K562 (cell line): ENCODE data around the gene COL9A3. TPM values are rescaled to one million over a fixed set of nuclear protein-coding genes. Genes with fewer than 3 reads are reported as not detected.
A peak's percentile ranks its signal among the peaks of the same experiment; 100 is the strongest.

Experiments used
- CBFB ChIP-seq: sonication (generic); formaldehyde crosslinking; IDR thresholded peaks from 2 replicates; pipeline ENCODE4 v1.4.0; 2020; ENCODE audit warnings: mild to moderate bottlenecking, missing genetic modification reagents
- CBX3 ChIP-seq, 2 experiments: IDR thresholded peaks; 1 replicate in 1 of 2; 2 replicates in 1 of 2; pipeline ENCODE4 v1.6.1; 2012; ENCODE audit warnings: inconsistent platforms in 2 of 2, low read length in 2 of 2, borderline replicate concordance in 1 of 2, control low read depth in 1 of 2
- CREB3 ChIP-seq: fragments of 450-650 bp; conservative IDR thresholded peaks from 2 replicates; pipeline ENCODE4 v1.6.1; 2016; ENCODE audit warnings: missing genetic modification characterization, low read depth, mild to moderate bottlenecking, missing compliant biosample characterization, moderate library complexity
- HBP1 ChIP-seq: fragments of 450-650 bp; formaldehyde crosslinking; IDR thresholded peaks from 2 replicates; pipeline ENCODE4 v1.4.0; 2022; ENCODE audit warnings: missing genetic modification characterization
- KAT7 ChIP-seq: sonication (generic); formaldehyde crosslinking; IDR thresholded peaks from 2 replicates; pipeline ENCODE4 v1.8.0; 2022; ENCODE audit warnings: missing genetic modification reagents, mild to moderate bottlenecking, borderline replicate concordance
- KLF6 ChIP-seq: fragments of 250-450 bp; sonication (Bioruptor Pico); IDR thresholded peaks from 2 replicates; pipeline ENCODE4 v1.4.0; 2020; ENCODE audit warnings: mild to moderate bottlenecking, moderate library complexity, borderline replicate concordance
- NCOA4 ChIP-seq: fragments of 450-650 bp; IDR thresholded peaks from 2 replicates; pipeline ENCODE4 v1.6.1; 2018; ENCODE audit warnings: mild to moderate bottlenecking; ENCODE audit not compliant: partially characterized antibody
- PRDM10 ChIP-seq: fragments of 450-650 bp; IDR thresholded peaks from 2 replicates; pipeline ENCODE4 v1.6.1; 2018; ENCODE audit not compliant: partially characterized antibody
- SRSF1 ChIP-seq: fragments of 200-400 bp; formaldehyde crosslinking; IDR thresholded peaks from 2 replicates; pipeline ENCODE4 v1.6.1; 2017; ENCODE audit warnings: mild to moderate bottlenecking, low read depth, low read length, moderate library complexity
- SRSF7 ChIP-seq: fragments of 200-400 bp; formaldehyde crosslinking; optimal IDR thresholded peaks from 2 replicates; pipeline ENCODE3; 2017; ENCODE audit warnings: mild to moderate bottlenecking, low read depth, low read length
- TAF15 ChIP-seq: fragments of 200-400 bp; formaldehyde crosslinking; IDR thresholded peaks from 2 replicates; pipeline ENCODE4 v1.6.1; 2017; ENCODE audit warnings: mild to moderate bottlenecking, low read depth, low read length, moderate library complexity
- ZNF174 ChIP-seq: fragments of 250-450 bp; sonication (Bioruptor Pico); IDR thresholded peaks from 2 replicates; pipeline ENCODE4 v1.4.0; 2020; ENCODE audit warnings: mild to moderate bottlenecking
- ZNF408 ChIP-seq: fragments of 250-450 bp; sonication (Bioruptor Pico); IDR thresholded peaks from 2 replicates; pipeline ENCODE4 v1.4.0; 2020; ENCODE audit warnings: low read depth, mild to moderate bottlenecking, moderate library complexity
- polyA plus RNA-seq, 8 experiments: library from polyadenylated mRNA; depleted of rRNA in 4 of 8; stranded (reverse) in 5 of 8; unstranded in 3 of 8; fragments of >200 nt; fragmentation: Nextera tagmentation in 2 of 8; fragmentation: Illumina TruSeq in 1 of 8; extraction: Ambion mirVana in 2 of 8; extraction: Trizol in 1 of 8; gene quantifications; 2 replicates each; pipeline versions ENCODE4 v1.2.1 to v1.2.3, GENCODE V29; 2011 to 2014; ENCODE audit warnings: inconsistent platforms in 1 of 8, missing spikeins in 1 of 8
- total RNA-seq, 7 experiments: library from RNA; depleted of rRNA in 6 of 7; stranded (reverse); fragments of >200 nt in 6 of 7; fragmentation: Illumina TruSeq in 2 of 7; extraction: Trizol in 2 of 7; gene quantifications; 2 replicates each; pipeline versions ENCODE4 v1.2.1 to v1.2.3, GENCODE V29; 2011 to 2021; ENCODE audit warnings: low replicate concordance in 1 of 7

The COL9A3 gene
- total and polyA plus RNA-seq, 9 of the 15 experiments (the other 6 are each of a cell fraction or from before 2014, with no cell fraction given), result 0.14 to 3.6 (median 0.88) TPM; not detected in 1

GRCh38 chr20:62776692-62777527 is 39.9 kb upstream of the COL9A3 start (continued):
- TF ChIP-seq KAT7 (CRISPR knock-in tag) (no peak), TAF15 (no peak), CREB3 (tag) (no peak), SRSF1 (no peak), HBP1 (CRISPR knock-in tag) (peak; percentile 95), CBFB (CRISPR knock-in tag) (no peak), ZNF408 (CRISPR knock-in tag) (no peak), ZNF174 (CRISPR knock-in tag) (no peak), CBX3 (IDR thresholded peaks at IDR 0.05; ENCODE audit: borderline replicate concordance in 1 of 2, low read length in 2 of 2) (no peak), NCOA4 (no peak), SRSF7 (no peak), PRDM10 (peak; percentile 37), KLF6 (CRISPR knock-in tag) (no peak)
